ENCODE results near the gene CCDC15.

Gene CCDC15

DNA sequence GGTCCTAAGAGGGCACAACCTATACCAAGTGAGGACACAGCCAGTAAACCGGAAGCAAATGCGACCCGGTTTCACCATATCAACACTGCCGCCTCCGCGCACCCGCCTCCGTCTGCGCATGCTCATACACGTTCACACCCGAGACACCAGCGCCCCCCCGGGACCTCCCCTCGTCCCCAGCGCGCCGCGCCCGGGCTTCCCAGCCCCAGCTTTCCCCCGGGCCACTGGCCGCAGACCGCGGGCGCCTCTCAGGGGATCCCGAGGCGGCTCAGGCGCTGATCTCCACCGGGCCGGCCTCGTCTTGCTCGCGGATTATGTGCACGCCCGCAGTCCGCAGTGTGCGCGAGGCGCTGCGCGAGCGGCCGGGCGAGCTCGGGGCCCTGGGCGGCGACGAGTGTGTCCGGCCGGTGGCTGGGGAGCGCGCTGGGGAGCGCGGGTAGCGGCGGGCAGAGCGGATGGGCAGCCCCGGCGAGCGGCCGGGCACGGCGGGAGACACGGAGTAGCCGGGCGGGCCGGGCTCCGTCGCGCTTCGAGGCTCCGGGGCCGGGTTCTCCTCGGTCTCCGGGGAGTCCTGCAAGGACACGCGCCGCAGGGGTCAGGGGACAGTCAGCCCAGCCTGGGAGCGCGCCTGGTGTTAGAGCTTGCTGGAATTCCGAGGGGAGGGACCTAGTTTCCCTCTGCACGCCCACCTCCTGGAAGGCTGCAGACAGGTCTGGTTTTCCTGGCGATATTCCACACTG, 33.0 kb upstream of the CCDC15 start:
- H3K4me2 ChIP-seq (ENCODE audit: low read length) = no peak overlapping the region
- no peaks in the 10 kb centered on the region for H3K36me3 ChIP-seq (replicated peaks; ENCODE audit: low read depth, low read length)
- TF ChIP-seq, protein P1, sequence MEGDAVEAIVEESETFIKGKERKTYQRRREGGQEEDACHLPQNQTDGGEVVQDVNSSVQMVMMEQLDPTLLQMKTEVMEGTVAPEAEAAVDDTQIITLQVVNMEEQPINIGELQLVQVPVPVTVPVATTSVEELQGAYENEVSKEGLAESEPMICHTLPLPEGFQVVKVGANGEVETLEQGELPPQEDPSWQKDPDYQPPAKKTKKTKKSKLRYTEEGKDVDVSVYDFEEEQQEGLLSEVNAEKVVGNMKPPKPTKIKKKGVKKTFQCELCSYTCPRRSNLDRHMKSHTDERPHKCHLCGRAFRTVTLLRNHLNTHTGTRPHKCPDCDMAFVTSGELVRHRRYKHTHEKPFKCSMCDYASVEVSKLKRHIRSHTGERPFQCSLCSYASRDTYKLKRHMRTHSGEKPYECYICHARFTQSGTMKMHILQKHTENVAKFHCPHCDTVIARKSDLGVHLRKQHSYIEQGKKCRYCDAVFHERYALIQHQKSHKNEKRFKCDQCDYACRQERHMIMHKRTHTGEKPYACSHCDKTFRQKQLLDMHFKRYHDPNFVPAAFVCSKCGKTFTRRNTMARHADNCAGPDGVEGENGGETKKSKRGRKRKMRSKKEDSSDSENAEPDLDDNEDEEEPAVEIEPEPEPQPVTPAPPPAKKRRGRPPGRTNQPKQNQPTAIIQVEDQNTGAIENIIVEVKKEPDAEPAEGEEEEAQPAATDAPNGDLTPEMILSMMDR (IDR thresholded peaks at IDR 0.05; ENCODE audit: low read depth, low read length) = no peak
- TF ChIP-seq EZH2phosphoT487 (IDR thresholded peaks at IDR 0.05; ENCODE audit: low read depth) = no peak
- no peak overlapping the region for H3K4me3 ChIP-seq (ENCODE audit: low read length)
- 0 out of 2 replicates have a peak, but pooled peaks cover 3% of the 10 kb centered on the region for H3K27me3 ChIP-seq (ENCODE audit: low read depth, low read length)
- no peak overlapping the region for H3K9ac ChIP-seq (ENCODE audit: low read length)
- H3K4me1 ChIP-seq (ENCODE audit: low read length) = peaks cover 10% of the 10 kb centered on the region; the same call in 1 of the 2 replicates
- H4K20me1 ChIP-seq (ENCODE audit: insufficient read depth, low read length) = no peaks in the 10 kb centered on the region
- H3K27ac ChIP-seq (ENCODE audit: low read length) = no peak overlapping the region
- no peaks in the 10 kb centered on the region for H3K79me2 ChIP-seq (ENCODE audit: low read length)
- no peaks in the 10 kb centered on the region for H3K9me3 ChIP-seq (ENCODE audit: insufficient read depth, low read length)
- no peak overlapping the region for H2AFZ ChIP-seq (ENCODE audit: low read depth, low read length)

- Histone ChIP-seq H2AFZ (ENCODE audit: low read depth, low read length) (no peak overlapping the region), H3K27ac (ENCODE audit: low read length) (no peak overlapping the region), H3K4me1 (ENCODE audit: low read length) (peaks cover 10% of the 10 kb centered on the region; the same call in 1 of the 2 replicates), H3K27me3 (ENCODE audit: low read depth, low read length) (0 out of 2 replicates have a peak, but pooled peaks cover 3% of the 10 kb centered on the region), H3K4me2 (ENCODE audit: low read length) (no peak overlapping the region), H3K79me2 (ENCODE audit: low read length) (no peaks in the 10 kb centered on the region), H3K36me3 (replicated peaks; ENCODE audit: low read depth, low read length) (no peaks in the 10 kb centered on the region), H4K20me1 (ENCODE audit: insufficient read depth, low read length) (no peaks in the 10 kb centered on the region), H3K9me3 (ENCODE audit: insufficient read depth, low read length) (no peaks in the 10 kb centered on the region), H3K9ac (ENCODE audit: low read length) (no peak overlapping the region), H3K4me3 (ENCODE audit: low read length) (no peak overlapping the region)
- TF ChIP-seq EZH2phosphoT487 (IDR thresholded peaks at IDR 0.05; ENCODE audit: low read depth) = no peak
- TF ChIP-seq, protein P1 (IDR thresholded peaks at IDR 0.05; ENCODE audit: low read depth, low read length) = no peak
Observed at GRCh38 chr11:124922831-124923230, 31.2 kb upstream of the CCDC15 start.

- Histone ChIP-seq H3K36me3 (replicated peaks; ENCODE audit: low read depth, low read length) (no peaks in the 10 kb centered on the region), H3K4me2 (ENCODE audit: low read length) (no peak overlapping the region), H3K79me2 (ENCODE audit: low read length) (no peaks in the 10 kb centered on the region), H3K4me3 (ENCODE audit: low read length) (no peak overlapping the region), H3K27ac (ENCODE audit: low read length) (no peak overlapping the region), H3K9me3 (ENCODE audit: insufficient read depth, low read length) (no peaks in the 10 kb centered on the region), H4K20me1 (ENCODE audit: insufficient read depth, low read length) (no peaks in the 10 kb centered on the region), H3K9ac (ENCODE audit: low read length) (no peak overlapping the region), H2AFZ (ENCODE audit: low read depth, low read length) (no peak overlapping the region), H3K4me1 (ENCODE audit: low read length) (peaks cover 8% of the 10 kb centered on the region; the same call in 1 of the 2 replicates), H3K27me3 (ENCODE audit: low read depth, low read length) (0 out of 2 replicates have a peak, but pooled peaks cover 3% of the 10 kb centered on the region)
- TF ChIP-seq, protein P1 (IDR thresholded peaks at IDR 0.05; ENCODE audit: low read depth, low read length) = no peak
- TF ChIP-seq EZH2phosphoT487 (IDR thresholded peaks at IDR 0.05; ENCODE audit: low read depth) = no peak
Observed at GRCh38 chr11:124923296-124923695, 30.7 kb upstream of the CCDC15 start.

GRCh38 chr11:124928942-124929665, 24.9 kb upstream of the CCDC15 start:
- Histone ChIP-seq H3K79me2 (ENCODE audit: low read length) (no peaks in the 10 kb centered on the region), H2AFZ (ENCODE audit: low read depth, low read length) (no peak overlapping the region), H3K36me3 (replicated peaks; ENCODE audit: low read depth, low read length) (no peaks in the 10 kb centered on the region), H3K27me3 (ENCODE audit: low read depth, low read length) (peaks cover 6% of the 10 kb centered on the region; the same call in 1 of the 2 replicates), H3K4me1 (ENCODE audit: low read length) (peaks cover 34% of the 10 kb centered on the region), H4K20me1 (ENCODE audit: insufficient read depth, low read length) (no peaks in the 10 kb centered on the region), H3K27ac (ENCODE audit: low read length) (no peak overlapping the region), H3K9me3 (ENCODE audit: insufficient read depth, low read length) (0 out of 2 replicates have a peak, but pooled peaks cover 3% of the 10 kb centered on the region), H3K9ac (ENCODE audit: low read length) (no peak overlapping the region), H3K4me2 (ENCODE audit: low read length) (peak overlapping the region; percentile 29), H3K4me3 (ENCODE audit: low read length) (0 out of 2 replicates have a peak overlapping the region, but pooled peaks have one; percentile 14)
- TF ChIP-seq, protein P1 (IDR thresholded peaks at IDR 0.05; ENCODE audit: low read depth, low read length) = no peak
- no peak for TF ChIP-seq EZH2phosphoT487 (IDR thresholded peaks at IDR 0.05; ENCODE audit: low read depth)
